Measurements from ENCODE around the gene MC1R.

DNA sequence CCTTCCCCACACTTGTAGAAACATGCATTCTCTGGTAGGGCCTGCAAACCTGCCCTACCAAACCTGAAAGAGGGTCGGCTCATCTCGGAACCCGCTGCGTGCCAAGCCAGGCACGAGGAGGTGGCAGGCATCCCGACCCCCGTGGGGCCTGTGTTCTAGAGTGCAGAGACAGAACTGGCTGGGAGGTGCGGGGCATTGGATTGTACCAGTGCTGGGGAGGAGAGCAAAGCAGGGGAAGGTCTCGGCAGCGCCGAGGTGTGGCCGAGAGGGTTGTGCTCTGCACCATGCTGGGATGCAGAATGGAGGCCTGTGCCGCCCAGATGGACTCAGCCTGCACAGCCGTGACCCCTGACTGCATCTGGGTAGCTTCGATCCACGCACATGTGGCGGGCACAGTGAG lies 17.8 kb upstream of the MC1R start:
- TF ChIP-seq EP300 (IDR thresholded peaks at IDR 0.05): no peak
- TF ChIP-seq, protein P1, sequence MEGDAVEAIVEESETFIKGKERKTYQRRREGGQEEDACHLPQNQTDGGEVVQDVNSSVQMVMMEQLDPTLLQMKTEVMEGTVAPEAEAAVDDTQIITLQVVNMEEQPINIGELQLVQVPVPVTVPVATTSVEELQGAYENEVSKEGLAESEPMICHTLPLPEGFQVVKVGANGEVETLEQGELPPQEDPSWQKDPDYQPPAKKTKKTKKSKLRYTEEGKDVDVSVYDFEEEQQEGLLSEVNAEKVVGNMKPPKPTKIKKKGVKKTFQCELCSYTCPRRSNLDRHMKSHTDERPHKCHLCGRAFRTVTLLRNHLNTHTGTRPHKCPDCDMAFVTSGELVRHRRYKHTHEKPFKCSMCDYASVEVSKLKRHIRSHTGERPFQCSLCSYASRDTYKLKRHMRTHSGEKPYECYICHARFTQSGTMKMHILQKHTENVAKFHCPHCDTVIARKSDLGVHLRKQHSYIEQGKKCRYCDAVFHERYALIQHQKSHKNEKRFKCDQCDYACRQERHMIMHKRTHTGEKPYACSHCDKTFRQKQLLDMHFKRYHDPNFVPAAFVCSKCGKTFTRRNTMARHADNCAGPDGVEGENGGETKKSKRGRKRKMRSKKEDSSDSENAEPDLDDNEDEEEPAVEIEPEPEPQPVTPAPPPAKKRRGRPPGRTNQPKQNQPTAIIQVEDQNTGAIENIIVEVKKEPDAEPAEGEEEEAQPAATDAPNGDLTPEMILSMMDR (IDR thresholded peaks at IDR 0.05): no peak
- no peak for TF ChIP-seq POLR2A (IDR thresholded peaks at IDR 0.05; ENCODE audit: low read depth)
